Hepatocyte (in vitro differentiated cells): Measurements from ENCODE around the gene POLR1E.

Experiments used
- CTCF ChIP-seq: fragments of 200-600 bp; sonication (generic); IDR thresholded peaks from 2 replicates; pipeline ENCODE4 v1.5.1; 2016; ENCODE audit warnings: antibody characterized with exemption, mild to moderate bottlenecking; ENCODE audit not compliant: poor library complexity
- EZH2 ChIP-seq: fragments of 200-600 bp; sonication (generic); IDR thresholded peaks from 2 replicates; pipeline ENCODE4 v1.6.1; 2016; ENCODE audit warnings: antibody characterized with exemption, mild to moderate bottlenecking, borderline replicate concordance
- EZH2phosphoT487 ChIP-seq: fragments of 200-600 bp; sonication (generic); IDR thresholded peaks from one replicate; pipeline ENCODE4 v1.6.1; 2018; ENCODE audit warnings: antibody characterized with exemption, mild to moderate bottlenecking, low read depth, moderate library complexity; ENCODE audit not compliant: unreplicated experiment, severe bottlenecking

GRCh38 chr9:37542488-37542887 is 56.7 kb downstream of the POLR1E start:
- no peak for TF ChIP-seq EZH2
- TF ChIP-seq CTCF, result no peak
- TF ChIP-seq EZH2phosphoT487, result no peak
